Osteocyte (in vitro differentiated cells): Measurements from ENCODE around the gene PPRC1. TPM values are rescaled to one million over a fixed set of nuclear protein-coding genes. Genes with fewer than 3 reads are reported as not detected.

ENCODE experiments used
- DNase-seq: peaks from one replicate; pipeline ENCODE4 v3.0.0; 2021; ENCODE audit warnings: mixed read lengths; ENCODE audit not compliant: unreplicated experiment; ENCODE audit errors: extremely low spot score
- H3K27ac Mint-ChIP-seq: one replicate; pipeline ENCODE4 v1.8.0; 2021; ENCODE audit warnings: mild to moderate bottlenecking, mixed read lengths; ENCODE audit not compliant: unreplicated experiment
- H3K27me3 Mint-ChIP-seq: one replicate; pipeline ENCODE4 v1.8.0; 2021; ENCODE audit warnings: mixed read lengths; ENCODE audit not compliant: unreplicated experiment
- H3K36me3 Mint-ChIP-seq: one replicate; pipeline ENCODE4 v1.8.0; 2021; ENCODE audit warnings: mixed read lengths; ENCODE audit not compliant: unreplicated experiment
- H3K4me1 Mint-ChIP-seq: one replicate; pipeline ENCODE4 v1.8.0; 2021; ENCODE audit warnings: mixed read lengths; ENCODE audit not compliant: unreplicated experiment
- H3K4me3 Mint-ChIP-seq: one replicate; pipeline ENCODE4 v1.8.0; 2021; ENCODE audit warnings: mild to moderate bottlenecking, moderate library complexity, mixed read lengths; ENCODE audit not compliant: unreplicated experiment
- H3K9me3 Mint-ChIP-seq: one replicate; pipeline ENCODE4 v1.8.0; 2021; ENCODE audit warnings: mixed read lengths; ENCODE audit not compliant: unreplicated experiment
- CTCF ChIP-seq: fragments of 200-600 bp; sonication (generic); IDR thresholded peaks from 2 replicates; pipeline ENCODE4 v1.5.0; 2021; ENCODE audit warnings: antibody characterized with exemption, mild to moderate bottlenecking, moderate library complexity
- total RNA-seq: library from RNA; stranded (reverse); gene quantifications from 2 replicates; pipeline ENCODE4 v1.2.1, GENCODE V29; 2021

The PPRC1 gene
- total RNA-seq, 1 donor from 2014 or later = 40.7 TPM

- Mint-ChIP-seq H3K4me1 (no peaks in the 10 kb centered on the region), H3K4me3 (no peak overlapping the region), H3K36me3 (no peaks in the 10 kb centered on the region), H3K27ac (no peak overlapping the region), H3K9me3 (peaks cover 9% of the 10 kb centered on the region), H3K27me3 (peaks cover 43% of the 10 kb centered on the region)
- no peak for DNase-seq
- no peak for TF ChIP-seq CTCF
These were observed 62.5 kb downstream of the PPRC1 start for GRCh38 chr10:102195296-102195870.

GRCh38 chr10:102196893-102197292, 64.1 kb downstream of the PPRC1 start:
- no peak overlapping the region for H3K27ac Mint-ChIP-seq

GRCh38 chr10:102198027-102198426, 65.2 kb downstream of the PPRC1 start:
- Mint-ChIP-seq H3K36me3 (no peaks in the 10 kb centered on the region), H3K27ac (no peak overlapping the region), H3K9me3 (no peaks in the 10 kb centered on the region), H3K4me1 (no peaks in the 10 kb centered on the region), H3K4me3 (no peak overlapping the region), H3K27me3 (peaks cover 56% of the 10 kb centered on the region)
- no peak for DNase-seq
- no peak for TF ChIP-seq CTCF

More at GRCh38 chr10:102196893-102197292, 64.1 kb downstream of the PPRC1 start:
- Mint-ChIP-seq H3K4me1 (no peaks in the 10 kb centered on the region), H3K27me3 (peaks cover 50% of the 10 kb centered on the region), H3K4me3 (no peak overlapping the region), H3K36me3 (no peaks in the 10 kb centered on the region), H3K9me3 (peaks cover 3% of the 10 kb centered on the region)
- DNase-seq = no peak
- TF ChIP-seq CTCF = no peak

Other genes with a start within 250 kb of the PPRC1 start
- gene ARMH3, start 76.9 kb upstream of the PPRC1 start, total RNA-seq = 27.8 and 28.8 TPM in 2 replicates
- 21.5 and 22.2 TPM in 2 replicates for gene HPS6, start 67.7 kb upstream of the PPRC1 start, total RNA-seq
- 112 and 114 TPM in 2 replicates for gene LDB1, start 12.7 kb upstream of the PPRC1 start, total RNA-seq
- gene NOLC1, start 19.3 kb downstream of the PPRC1 start, total RNA-seq = 46.0 and 48.2 TPM in 2 replicates
- not detected in 2 replicates for gene ELOVL3, start 93.3 kb downstream of the PPRC1 start, total RNA-seq
- 0.31 TPM in 1 of 2 replicates, not detected in the other for gene PITX3, start 108.5 kb downstream of the PPRC1 start, total RNA-seq
- 58.7 and 59.9 TPM in 2 replicates for gene GBF1, start 112.5 kb downstream of the PPRC1 start, total RNA-seq